Cardiac muscle cell (in vitro differentiated cells and primary cell): Measurements from ENCODE around the gene PTPN12. TPM values are rescaled to one million over a fixed set of nuclear protein-coding genes. Genes with fewer than 3 reads are reported as not detected.
"Not testable (repeated sequence)": the region's sequence is repeated elsewhere in the genome, so short reads cannot be mapped to it uniquely, and the experiment has no call there.

Experiments
- DNase-seq, 2 donors: peaks; one replicate each; pipeline versions ENCODE4 v3.0.0 to v3.0.0-alpha.2; 2010 to 2017; ENCODE audit warnings: low read depth in 1 of 2, low spot score in 1 of 2
- H3K27ac ChIP-seq: fragments of 200-600 bp; sonication (generic); 2 replicates; pipeline ENCODE4 v1.5.1; 2016
- H3K27me3 ChIP-seq: fragments of 200-600 bp; sonication (generic); 2 replicates; pipeline ENCODE4 v1.6.0; 2016; ENCODE audit warnings: control low read depth
- H3K36me3 ChIP-seq: fragments of 200-600 bp; sonication (generic); 2 replicates; pipeline ENCODE4 v1.5.1; 2016; ENCODE audit warnings: control low read depth
- H3K4me1 ChIP-seq: fragments of 200-600 bp; sonication (generic); 2 replicates; pipeline ENCODE4 v1.8.1; 2017; ENCODE audit warnings: low read depth, mild to moderate bottlenecking, mixed run types
- H3K4me3 ChIP-seq: fragments of 200-600 bp; sonication (generic); 2 replicates; pipeline ENCODE4 v1.5.1; 2016; ENCODE audit warnings: mild to moderate bottlenecking
- H3K9me3 ChIP-seq: fragments of 200-600 bp; sonication (generic); 2 replicates; pipeline ENCODE4 v1.5.1; 2017; ENCODE audit warnings: low read depth, mild to moderate bottlenecking, control low read depth
- polyA plus RNA-seq: library from polyadenylated mRNA; unstranded; fragments of >200 nt; fragmentation: Nextera tagmentation; extraction: Ambion mirVana; gene quantifications from 2 replicates; pipeline ENCODE4 v1.2.1, GENCODE V29; 2016
- total RNA-seq: library from RNA; depleted of rRNA; stranded (reverse); fragments of >200 nt; gene quantifications from 2 replicates; pipeline ENCODE4 v1.2.3, GENCODE V29; 2016
- TF ChIP-seq, protein P1 (sequence below): IDR thresholded peaks from 2 replicates; pipeline ENCODE4 v1.5.1; 2012; ENCODE audit warnings: low read depth, mild to moderate bottlenecking, low read length

Gene PTPN12
- total and polyA plus RNA-seq, 2 experiments from 2014 or later, result 13.4 to 19.3 TPM

DNA sequence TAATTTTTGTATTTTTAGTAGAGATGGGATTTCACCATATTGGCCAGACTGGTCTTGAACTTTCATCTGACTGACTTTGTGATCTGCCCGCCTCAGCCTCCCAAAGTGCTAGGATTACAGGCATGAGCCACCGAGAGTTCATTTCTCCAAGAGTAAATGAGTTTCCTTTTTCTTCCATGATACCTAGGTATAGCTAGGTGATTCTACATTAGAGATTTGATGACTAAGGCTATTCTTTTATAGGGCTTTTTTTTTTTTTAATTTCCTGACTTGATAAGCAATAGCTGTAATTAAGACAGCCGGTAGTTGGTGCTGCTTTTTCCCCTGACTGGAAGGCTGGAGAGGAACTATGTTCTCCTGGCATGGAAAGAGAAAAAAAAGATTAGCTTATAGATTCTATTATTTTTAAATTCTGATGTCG, 3.3 kb downstream of the PTPN12 start:
- TF ChIP-seq, protein P1, sequence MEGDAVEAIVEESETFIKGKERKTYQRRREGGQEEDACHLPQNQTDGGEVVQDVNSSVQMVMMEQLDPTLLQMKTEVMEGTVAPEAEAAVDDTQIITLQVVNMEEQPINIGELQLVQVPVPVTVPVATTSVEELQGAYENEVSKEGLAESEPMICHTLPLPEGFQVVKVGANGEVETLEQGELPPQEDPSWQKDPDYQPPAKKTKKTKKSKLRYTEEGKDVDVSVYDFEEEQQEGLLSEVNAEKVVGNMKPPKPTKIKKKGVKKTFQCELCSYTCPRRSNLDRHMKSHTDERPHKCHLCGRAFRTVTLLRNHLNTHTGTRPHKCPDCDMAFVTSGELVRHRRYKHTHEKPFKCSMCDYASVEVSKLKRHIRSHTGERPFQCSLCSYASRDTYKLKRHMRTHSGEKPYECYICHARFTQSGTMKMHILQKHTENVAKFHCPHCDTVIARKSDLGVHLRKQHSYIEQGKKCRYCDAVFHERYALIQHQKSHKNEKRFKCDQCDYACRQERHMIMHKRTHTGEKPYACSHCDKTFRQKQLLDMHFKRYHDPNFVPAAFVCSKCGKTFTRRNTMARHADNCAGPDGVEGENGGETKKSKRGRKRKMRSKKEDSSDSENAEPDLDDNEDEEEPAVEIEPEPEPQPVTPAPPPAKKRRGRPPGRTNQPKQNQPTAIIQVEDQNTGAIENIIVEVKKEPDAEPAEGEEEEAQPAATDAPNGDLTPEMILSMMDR, result no peak
- no peak for DNase-seq
- Histone ChIP-seq H3K4me3 (no peak overlapping the region), H3K27ac (no peak overlapping the region), H3K4me1 (peaks cover 11% of the 10 kb centered on the region), H3K27me3 (no peaks in the 10 kb centered on the region), H3K36me3 (no peaks in the 10 kb centered on the region), H3K9me3 (no peaks in the 10 kb centered on the region)

DNA sequence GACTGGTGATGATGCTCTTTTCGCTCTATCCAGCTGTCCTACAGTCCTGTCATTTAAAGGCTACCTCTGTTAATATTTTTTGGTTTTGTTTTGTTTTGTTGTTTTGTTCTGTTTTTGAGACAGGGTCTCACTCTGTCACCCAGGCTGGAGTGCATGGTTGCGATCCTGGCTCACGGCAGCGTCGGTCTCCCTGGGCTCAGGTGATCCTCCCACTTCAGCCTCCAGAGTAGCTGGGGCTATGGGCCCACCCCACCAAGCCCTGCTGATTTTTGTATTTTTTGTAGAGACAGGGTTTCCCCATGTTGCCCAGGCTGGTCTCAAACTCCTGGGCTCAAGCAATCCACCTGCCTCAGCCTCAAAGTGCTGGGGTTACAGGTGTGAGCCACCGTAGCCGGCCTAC, 3.9 kb downstream of the PTPN12 start:
- not testable (repeated sequence) for H3K27me3 ChIP-seq, H3K27ac ChIP-seq, DNase-seq, H3K4me3 ChIP-seq, H3K9me3 ChIP-seq, H3K36me3 ChIP-seq
- peaks cover 11% of the 10 kb centered on the region for H3K4me1 ChIP-seq

DNA sequence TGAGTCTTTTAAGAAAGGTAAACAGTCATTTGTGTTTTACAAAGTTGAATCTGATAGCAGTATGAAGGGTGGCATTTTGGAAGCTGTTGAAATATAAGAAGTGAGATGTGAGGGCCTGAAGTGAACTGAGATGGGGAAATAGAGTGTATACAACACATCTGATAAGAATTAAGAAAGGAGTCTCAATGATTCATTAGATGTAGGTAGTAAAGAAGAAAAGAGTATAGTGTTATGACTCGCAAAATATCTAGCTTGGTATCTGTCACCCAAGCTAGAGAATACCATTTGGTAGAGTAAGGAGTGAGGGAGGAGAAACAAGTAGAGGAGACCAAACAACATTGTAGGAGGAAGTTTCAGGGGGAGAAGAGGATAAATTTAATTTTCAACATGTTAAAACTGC, 5.3 kb downstream of the PTPN12 start:
- H3K27ac ChIP-seq, result no peak overlapping the region
- H3K4me1 ChIP-seq, result peaks cover 11% of the 10 kb centered on the region
- H3K9me3 ChIP-seq, result no peaks in the 10 kb centered on the region
- no peaks in the 10 kb centered on the region for H3K36me3 ChIP-seq
- H3K4me3 ChIP-seq, result no peak overlapping the region
- no peaks in the 10 kb centered on the region for H3K27me3 ChIP-seq
- TF ChIP-seq, protein P1, result no peak
- no peak for DNase-seq

DNA sequence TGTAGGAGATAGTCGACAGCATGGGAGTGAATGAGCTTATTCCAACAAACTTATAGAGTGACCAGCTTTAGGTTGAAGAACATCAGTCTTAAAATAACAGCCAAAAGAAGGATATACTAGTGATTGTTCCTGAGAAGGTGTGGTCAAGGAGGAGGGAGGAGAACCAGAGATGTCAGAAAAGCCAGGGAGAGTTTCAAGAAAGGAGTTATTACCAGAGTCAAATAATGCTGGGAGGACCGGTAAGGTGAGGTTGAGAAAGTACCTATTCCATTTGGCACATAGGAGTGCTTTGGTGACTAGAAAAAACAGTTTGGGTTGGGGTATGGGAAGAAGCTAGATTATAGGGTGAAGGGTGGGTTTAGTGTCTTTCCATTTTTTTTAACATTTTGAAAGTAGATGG, 5.8 kb downstream of the PTPN12 start:
- Histone ChIP-seq H3K36me3 (no peaks in the 10 kb centered on the region), H3K27me3 (no peaks in the 10 kb centered on the region), H3K9me3 (no peaks in the 10 kb centered on the region), H3K4me1 (peaks cover 11% of the 10 kb centered on the region), H3K27ac (no peak overlapping the region), H3K4me3 (no peak overlapping the region)
- no peak for DNase-seq
- TF ChIP-seq, protein P1, result no peak

- H3K9me3 ChIP-seq, result no peaks in the 10 kb centered on the region
- H3K27me3 ChIP-seq, result no peaks in the 10 kb centered on the region
- TF ChIP-seq, protein P1, result no peak
- DNase-seq, result no peak
- H3K4me1 ChIP-seq, result peaks cover 10% of the 10 kb centered on the region
- H3K36me3 ChIP-seq, result no peaks in the 10 kb centered on the region
- no peak overlapping the region for H3K4me3 ChIP-seq
- H3K27ac ChIP-seq, result no peak overlapping the region
Observed at GRCh38 chr7:77543910-77544309, 6.8 kb downstream of the PTPN12 start.

DNA sequence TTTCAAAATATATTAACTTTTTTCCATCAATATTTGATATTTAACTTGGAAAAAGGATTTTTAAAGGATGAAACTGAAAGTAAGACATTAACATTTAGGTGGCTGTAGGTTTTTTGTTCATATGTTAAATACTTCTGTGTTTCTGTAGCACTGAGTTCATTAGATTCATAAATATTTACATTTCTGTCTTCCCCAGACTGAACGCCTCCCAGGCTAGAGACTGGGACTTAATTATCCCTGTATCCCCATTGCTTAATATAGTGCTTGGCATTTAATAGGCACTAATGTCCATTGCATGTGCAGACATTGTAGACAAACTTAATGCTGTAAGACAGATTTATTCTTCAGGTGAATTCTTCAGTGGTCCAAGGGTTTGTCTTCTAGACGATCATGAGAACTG, 7.4 kb downstream of the PTPN12 start:
- Histone ChIP-seq H3K9me3 (no peaks in the 10 kb centered on the region), H3K27ac (no peak overlapping the region), H3K4me3 (no peak overlapping the region), H3K27me3 (no peaks in the 10 kb centered on the region), H3K36me3 (no peaks in the 10 kb centered on the region), H3K4me1 (peaks cover 8% of the 10 kb centered on the region)
- no peak for DNase-seq
- TF ChIP-seq, protein P1, result no peak
